Measurements from ENCODE around the gene EIF2S3B.

Gene EIF2S3B

GRCh38 chr12:10554228-10554755, 48.6 kb downstream of the EIF2S3B start:
- H3K4me3 ChIP-seq (ENCODE audit: low read length) = no peak overlapping the region
- DNase-seq (ENCODE audit: low read depth) = no peak

GRCh38 chr12:10554756-10555481, 49.2 kb downstream of the EIF2S3B start:
- TF ChIP-seq CTCF (IDR thresholded peaks at IDR 0.05; ENCODE audit: insufficient read depth, low read depth, low read length, missing control alignments) = no peak
- H3K4me3 ChIP-seq (ENCODE audit: low read length) = no peak overlapping the region
- no peak for DNase-seq (ENCODE audit: low read depth)

More at GRCh38 chr12:10554228-10554755, 48.6 kb downstream of the EIF2S3B start:
- TF ChIP-seq CTCF (IDR thresholded peaks at IDR 0.05; ENCODE audit: insufficient read depth, low read depth, low read length, missing control alignments) = no peak

GRCh38 chr12:10557329-10557728, 51.6 kb downstream of the EIF2S3B start:
- no peak for DNase-seq (ENCODE audit: low read depth)
- no peak for TF ChIP-seq CTCF (IDR thresholded peaks at IDR 0.05; ENCODE audit: insufficient read depth, low read depth, low read length, missing control alignments)
- no peak overlapping the region for H3K4me3 ChIP-seq (ENCODE audit: low read length)

- no peak for TF ChIP-seq CTCF (IDR thresholded peaks at IDR 0.05; ENCODE audit: insufficient read depth, low read depth, low read length, missing control alignments)
- no peak overlapping the region for H3K4me3 ChIP-seq (ENCODE audit: low read length)
- DNase-seq (ENCODE audit: low read depth) = peak; percentile 69
These were observed 52.1 kb downstream of the EIF2S3B start for GRCh38 chr12:10557766-10558165.
